ENCODE measurements around the gene ZNF335. TPM values are rescaled to one million over a fixed set of nuclear protein-coding genes. Genes with fewer than 3 reads are reported as not detected.

Gene ZNF335
- total RNA-seq, 1 donor from 2014 or later = 7.2 TPM

DNA sequence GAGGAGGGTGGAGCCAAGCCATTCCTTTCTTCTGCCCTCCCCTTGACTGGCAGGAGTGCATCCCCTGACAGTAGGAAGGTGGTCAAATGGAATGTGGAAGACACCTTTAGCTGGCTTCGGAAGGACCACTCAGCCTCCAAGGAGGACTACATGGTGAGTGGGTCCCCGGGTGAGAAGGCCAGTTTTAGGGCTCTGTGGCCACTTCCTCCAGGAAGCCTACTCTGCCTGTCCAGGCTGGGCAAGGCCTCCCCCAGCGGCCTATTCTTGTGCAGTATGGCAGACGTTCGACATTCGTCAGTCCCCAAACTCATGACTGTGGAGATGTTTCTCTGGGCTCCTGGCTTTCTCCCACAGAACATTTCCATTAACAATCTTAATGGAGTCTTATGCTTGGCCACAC lies 28.4 kb downstream of the ZNF335 start:
- no peaks in the 10 kb centered on the region for H3K36me3 ChIP-seq

DNA sequence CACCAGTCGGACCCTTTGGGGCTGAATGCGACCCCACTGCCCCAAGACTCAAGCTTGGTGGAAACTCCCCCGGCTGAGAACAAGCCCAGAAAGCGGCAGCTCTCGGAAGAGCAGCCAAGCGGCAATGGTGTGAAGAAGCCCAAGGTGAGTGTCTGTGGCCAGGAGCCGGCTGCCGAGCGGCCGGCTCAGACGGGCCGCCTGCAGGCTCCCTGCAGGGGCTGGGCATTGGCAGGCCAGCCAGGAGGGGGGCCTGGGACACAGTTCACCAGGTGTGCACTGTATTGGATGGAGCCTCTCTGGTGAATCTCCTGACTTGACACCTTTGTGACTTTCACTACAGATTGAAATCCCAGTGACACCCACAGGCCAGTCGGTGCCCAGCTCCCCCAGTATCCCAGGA lies 31.5 kb downstream of the ZNF335 start:
- H3K4me2 ChIP-seq = no peak overlapping the region
- no peaks in the 10 kb centered on the region for H3K9me3 ChIP-seq (ENCODE audit: low read depth)
- no peak for DNase-seq (ENCODE audit: low spot score)
- TF ChIP-seq, protein P1, sequence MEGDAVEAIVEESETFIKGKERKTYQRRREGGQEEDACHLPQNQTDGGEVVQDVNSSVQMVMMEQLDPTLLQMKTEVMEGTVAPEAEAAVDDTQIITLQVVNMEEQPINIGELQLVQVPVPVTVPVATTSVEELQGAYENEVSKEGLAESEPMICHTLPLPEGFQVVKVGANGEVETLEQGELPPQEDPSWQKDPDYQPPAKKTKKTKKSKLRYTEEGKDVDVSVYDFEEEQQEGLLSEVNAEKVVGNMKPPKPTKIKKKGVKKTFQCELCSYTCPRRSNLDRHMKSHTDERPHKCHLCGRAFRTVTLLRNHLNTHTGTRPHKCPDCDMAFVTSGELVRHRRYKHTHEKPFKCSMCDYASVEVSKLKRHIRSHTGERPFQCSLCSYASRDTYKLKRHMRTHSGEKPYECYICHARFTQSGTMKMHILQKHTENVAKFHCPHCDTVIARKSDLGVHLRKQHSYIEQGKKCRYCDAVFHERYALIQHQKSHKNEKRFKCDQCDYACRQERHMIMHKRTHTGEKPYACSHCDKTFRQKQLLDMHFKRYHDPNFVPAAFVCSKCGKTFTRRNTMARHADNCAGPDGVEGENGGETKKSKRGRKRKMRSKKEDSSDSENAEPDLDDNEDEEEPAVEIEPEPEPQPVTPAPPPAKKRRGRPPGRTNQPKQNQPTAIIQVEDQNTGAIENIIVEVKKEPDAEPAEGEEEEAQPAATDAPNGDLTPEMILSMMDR (IDR thresholded peaks at IDR 0.05) = no peak
- TF ChIP-seq EZH2 (IDR thresholded peaks at IDR 0.05) (no peak), EZH2phosphoT487 (IDR thresholded peaks at IDR 0.05) (no peak)
- H3K36me3 ChIP-seq = no peaks in the 10 kb centered on the region
- peaks cover 12% of the 10 kb centered on the region for H3K4me1 ChIP-seq
- peaks cover 29% of the 10 kb centered on the region for H4K20me1 ChIP-seq (ENCODE audit: low read depth)
- no peak overlapping the region for H3K27ac ChIP-seq
- H3K4me3 ChIP-seq = no peak overlapping the region
- Mint-ChIP-seq H3K4me3 (no peak overlapping the region), H3K9me3 (no peaks in the 10 kb centered on the region), H3K36me3 (peaks cover 35% of the 10 kb centered on the region), H3K27ac (no peak overlapping the region), H3K27me3 (ENCODE audit: insufficient read depth, low read depth) (no peaks in the 10 kb centered on the region), H3K4me1 (peaks cover 19% of the 10 kb centered on the region)
- peaks cover 25% of the 10 kb centered on the region for H3F3A ChIP-seq (ENCODE audit: low read depth)
- no peak overlapping the region for H3K9ac ChIP-seq
- no peaks in the 10 kb centered on the region for H3K27me3 ChIP-seq
- peaks cover 26% of the 10 kb centered on the region for H3K79me2 ChIP-seq (ENCODE audit: low read depth)
- H2AFZ ChIP-seq (replicated peaks) = no peak overlapping the region

More for the DNA sequence above, 28.4 kb downstream of the ZNF335 start:
- no peak overlapping the region for H3K4me2 ChIP-seq
- TF ChIP-seq, protein P1 (IDR thresholded peaks at IDR 0.05) = no peak
- no peak for TF ChIP-seq EZH2 (IDR thresholded peaks at IDR 0.05)
- no peak for TF ChIP-seq EZH2phosphoT487 (IDR thresholded peaks at IDR 0.05)
- H4K20me1 ChIP-seq (ENCODE audit: low read depth) = no peaks in the 10 kb centered on the region
- H3K27ac Mint-ChIP-seq = no peak overlapping the region
- no peak overlapping the region for H3K9ac ChIP-seq
- H2AFZ ChIP-seq (replicated peaks) = no peak overlapping the region
- no peak for DNase-seq (ENCODE audit: low spot score)
- no peaks in the 10 kb centered on the region for H3K27me3 Mint-ChIP-seq (ENCODE audit: insufficient read depth, low read depth)
- H3K4me3 Mint-ChIP-seq = no peak overlapping the region
- H3K9me3 Mint-ChIP-seq = no peaks in the 10 kb centered on the region
- H3K4me3 ChIP-seq = no peak overlapping the region
- H3K27ac ChIP-seq = no peak overlapping the region
- H3K4me1 Mint-ChIP-seq = no peaks in the 10 kb centered on the region
- peaks cover 1% of the 10 kb centered on the region for H3F3A ChIP-seq (ENCODE audit: low read depth)
- no peaks in the 10 kb centered on the region for H3K79me2 ChIP-seq (ENCODE audit: low read depth)
- H3K9me3 ChIP-seq (ENCODE audit: low read depth) = no peaks in the 10 kb centered on the region
- peaks cover 29% of the 10 kb centered on the region for H3K36me3 Mint-ChIP-seq
- H3K4me1 ChIP-seq = no peaks in the 10 kb centered on the region
- no peaks in the 10 kb centered on the region for H3K27me3 ChIP-seq

DNA sequence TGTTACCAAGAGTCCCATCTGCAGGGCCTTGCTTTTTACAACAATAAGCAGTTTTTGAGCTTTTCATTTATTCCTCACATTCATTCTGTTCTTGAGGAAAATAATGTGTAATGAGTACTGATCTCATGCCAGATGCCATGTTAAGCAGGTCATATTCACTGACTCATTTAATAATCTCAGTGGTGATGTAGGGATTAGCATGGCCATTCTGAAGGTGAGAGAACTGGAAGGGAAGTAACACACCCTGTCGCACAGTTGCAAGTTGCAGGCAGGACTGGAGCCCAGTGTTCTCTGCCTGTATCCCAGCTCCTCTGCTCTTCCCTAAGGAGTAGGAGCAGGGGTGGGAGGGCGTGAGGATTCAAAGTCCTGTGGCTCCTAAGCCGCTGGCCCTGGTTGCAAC lies 31.9 kb downstream of the ZNF335 start:
- H3K4me2 ChIP-seq = no peak overlapping the region
- no peaks in the 10 kb centered on the region for H3K27me3 ChIP-seq
- H3K36me3 ChIP-seq = no peaks in the 10 kb centered on the region
- H3K79me2 ChIP-seq (ENCODE audit: low read depth) = peaks cover 29% of the 10 kb centered on the region
- peaks cover 12% of the 10 kb centered on the region for H3K4me1 ChIP-seq
- H4K20me1 ChIP-seq (ENCODE audit: low read depth) = peaks cover 29% of the 10 kb centered on the region
- H3K9ac ChIP-seq = no peak overlapping the region
- peaks cover 25% of the 10 kb centered on the region for H3F3A ChIP-seq (ENCODE audit: low read depth)
- peaks cover 22% of the 10 kb centered on the region for H3K4me1 Mint-ChIP-seq
- H3K36me3 Mint-ChIP-seq = peaks cover 34% of the 10 kb centered on the region
- no peak overlapping the region for H3K27ac Mint-ChIP-seq
- no peaks in the 10 kb centered on the region for H3K9me3 Mint-ChIP-seq
- H3K4me3 Mint-ChIP-seq = no peak overlapping the region
- H2AFZ ChIP-seq (replicated peaks) = no peak overlapping the region
- H3K27me3 Mint-ChIP-seq (ENCODE audit: insufficient read depth, low read depth) = peaks cover 3% of the 10 kb centered on the region
- no peak overlapping the region for H3K27ac ChIP-seq
- no peak overlapping the region for H3K4me3 ChIP-seq
- no peaks in the 10 kb centered on the region for H3K9me3 ChIP-seq (ENCODE audit: low read depth)
- TF ChIP-seq EZH2phosphoT487 (IDR thresholded peaks at IDR 0.05) (no peak), EZH2 (IDR thresholded peaks at IDR 0.05) (no peak)
- TF ChIP-seq, protein P1 (IDR thresholded peaks at IDR 0.05) = no peak
- no peak for DNase-seq (ENCODE audit: low spot score)
